Measurements from ENCODE around the gene TAF11L10.
"Not testable (repeated sequence)": the region's sequence is repeated elsewhere in the genome, so short reads cannot be mapped to it uniquely, and the experiment has no call there.

Gene TAF11L10

GRCh38 chr5:17597728-17598127 lies at the start of gene TAF11L10:
Gene TAF11L10, minus strand, starts transcription at chr5:17597828.
- not testable (repeated sequence) for DNase-seq

GRCh38 chr5:17634160-17634559 lies 36.5 kb upstream of the TAF11L10 start, which contains the start of gene TAF11L14:
Gene TAF11L14, plus strand, starts transcription at chr5:17634460.
- no peak for DNase-seq

- DNase-seq = not testable (repeated sequence)
Observed at GRCh38 chr5:17631788-17632187, 34.2 kb upstream of the TAF11L10 start, which contains the start of gene TAF11L13. Gene TAF11L13, plus strand, starts transcription at chr5:17632088.

GRCh38 chr5:17625686-17626085 lies 28.1 kb upstream of the TAF11L10 start:
- no peak for DNase-seq

- DNase-seq = no peak
Observed at GRCh38 chr5:17620627-17621026, 23.0 kb upstream of the TAF11L10 start.

- DNase-seq = no peak
Observed at GRCh38 chr5:17619354-17619753, 21.7 kb upstream of the TAF11L10 start.

DNA sequence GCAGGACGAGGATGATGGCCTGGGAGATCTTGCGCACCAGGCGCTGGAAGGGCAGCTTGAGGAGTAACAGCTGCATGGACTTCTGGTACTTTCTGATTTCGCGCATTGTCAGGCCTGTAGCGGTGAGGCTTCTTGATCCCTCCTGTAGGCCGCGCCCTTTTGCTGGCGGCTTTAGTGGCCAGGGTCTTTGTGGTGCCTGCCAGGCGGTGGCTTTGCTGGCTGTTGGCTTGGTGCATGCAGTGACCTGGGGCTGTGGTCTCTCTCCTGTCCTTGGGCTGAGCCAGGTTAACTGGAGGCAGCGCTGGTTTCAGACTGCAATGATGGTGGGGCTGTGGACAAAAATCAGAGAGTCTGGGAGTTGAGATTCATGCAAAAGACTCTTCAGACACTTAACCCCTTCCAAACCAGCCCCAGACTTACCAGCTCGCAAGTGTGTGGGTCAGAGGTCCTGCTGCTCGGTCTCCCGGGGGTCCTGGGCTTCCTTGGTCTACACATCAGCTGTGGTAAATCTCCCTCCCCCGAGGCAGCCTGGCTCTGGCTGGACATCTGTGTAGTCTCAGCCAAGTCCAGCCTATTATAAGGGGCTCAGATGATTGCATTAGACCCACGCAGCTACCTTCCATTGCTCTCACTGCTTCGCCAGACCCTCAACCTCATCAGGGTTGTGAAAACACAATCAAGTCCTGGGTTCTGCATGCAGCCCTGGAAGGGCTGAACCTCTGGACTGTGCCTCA lies 17.4 kb upstream of the TAF11L10 start:
- no peak for DNase-seq

DNA sequence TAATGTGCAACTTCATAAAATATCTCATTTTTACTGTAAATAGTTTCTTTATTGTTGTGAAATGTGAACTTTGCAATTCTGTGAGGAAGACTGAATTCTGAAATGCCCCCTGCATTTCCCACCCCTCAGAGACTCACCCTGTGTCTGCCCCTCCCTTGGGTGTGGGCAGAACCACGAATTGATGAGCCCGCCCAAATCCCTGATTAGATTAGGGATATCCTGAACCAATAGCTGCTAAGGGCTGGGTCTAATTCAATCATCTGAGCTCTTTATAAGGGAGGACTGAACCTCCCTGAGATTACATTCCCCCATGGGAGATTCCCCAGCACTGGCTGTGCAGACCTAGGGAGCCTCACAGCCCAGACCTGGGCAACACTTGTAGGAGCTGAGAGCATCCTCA lies 12.5 kb upstream of the TAF11L10 start, which contains the start of gene TAF11L12:
TAF11L12 (plus strand) TSS at position 301 of the 400 bp plus-strand sequence.
- not testable (repeated sequence) for DNase-seq

DNA sequence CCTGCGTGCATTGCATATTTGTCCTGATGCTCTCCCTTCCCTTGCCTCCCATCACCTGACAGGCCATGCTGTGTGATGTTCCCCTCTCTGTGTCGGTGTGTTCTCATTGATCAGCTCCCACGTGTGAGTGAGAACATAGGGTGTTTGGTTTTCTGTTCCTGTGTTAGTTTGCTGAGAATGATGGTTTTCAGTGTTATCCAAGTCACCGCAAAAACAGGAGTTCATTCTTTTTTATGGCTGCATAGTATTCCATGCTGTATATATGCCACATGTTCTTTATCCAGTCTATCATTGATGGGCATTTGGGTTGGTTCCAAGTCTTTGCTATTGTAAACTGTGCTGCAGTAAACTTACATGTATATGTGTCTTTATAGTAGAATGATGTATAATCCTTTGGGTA lies 9.8 kb upstream of the TAF11L10 start:
- not testable (repeated sequence) for DNase-seq

GRCh38 chr5:17604951-17605350 lies 7.3 kb upstream of the TAF11L10 start:
- no peak for DNase-seq

GRCh38 chr5:17603880-17604279 lies 6.3 kb upstream of the TAF11L10 start, which contains the start of gene TAF11L11:
Gene TAF11L11, plus strand, starts transcription at chr5:17604183.
- DNase-seq = not testable (repeated sequence)

DNA sequence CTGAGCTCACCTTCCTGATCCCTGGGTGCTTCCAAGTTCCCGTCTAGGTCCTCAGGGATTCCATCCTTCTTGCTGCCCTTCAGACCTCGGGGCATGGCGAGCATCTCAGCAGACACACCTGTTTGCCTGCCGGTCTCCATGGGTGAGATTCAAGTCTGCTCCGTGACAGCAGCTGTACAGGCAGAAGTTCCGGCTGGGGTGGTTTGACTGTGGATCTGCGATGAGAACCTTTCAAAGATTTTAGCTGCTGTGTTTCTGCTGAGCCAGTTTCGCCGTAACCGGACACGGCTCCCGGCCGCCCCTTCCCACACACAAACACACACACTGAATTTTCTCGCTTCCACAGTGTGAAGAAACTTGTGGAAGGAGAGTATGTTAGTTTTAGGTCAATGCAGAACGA lies 3.4 kb downstream of the TAF11L10 start, which contains the start of gene TAF11L9:
TAF11L9 (minus strand) TSS at position 140 of the 400 bp plus-strand sequence.
- not testable (repeated sequence) for DNase-seq

DNA sequence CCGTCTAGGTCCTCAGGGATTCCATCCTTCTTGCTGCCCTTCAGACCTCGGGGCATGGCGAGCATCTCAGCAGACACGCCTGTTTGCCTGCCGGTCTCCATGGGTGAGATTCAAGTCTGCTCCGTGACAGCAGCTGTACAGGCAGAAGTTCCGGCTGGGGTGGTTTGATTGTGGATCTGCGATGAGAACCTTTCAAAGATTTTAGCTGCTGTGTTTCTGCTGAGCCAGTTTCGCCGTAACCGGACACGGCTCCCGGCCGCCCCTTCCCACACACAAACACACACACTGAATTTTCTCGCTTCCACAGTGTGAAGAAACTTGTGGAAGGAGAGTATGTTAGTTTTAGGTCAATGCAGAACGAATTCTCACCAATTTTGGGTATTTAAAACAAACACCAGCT lies 6.8 kb downstream of the TAF11L10 start, which contains the start of gene TAF11L8:
TAF11L8 (minus strand) TSS at position 101 of the 400 bp plus-strand sequence.
- DNase-seq = not testable (repeated sequence)

- DNase-seq = not testable (repeated sequence)
Observed at GRCh38 chr5:17585658-17586057, 12.0 kb downstream of the TAF11L10 start, which contains the start of gene TAF11L7. Gene TAF11L7, minus strand, starts transcription at chr5:17585758.

Measured in nucleus accumbens (tissue), 56 donors.